Measurements from ENCODE around the gene TTC4.

GRCh38 chr1:54714881-54715492 lies 674 bp upstream of the TTC4 start:
- TF ChIP-seq, protein P1, sequence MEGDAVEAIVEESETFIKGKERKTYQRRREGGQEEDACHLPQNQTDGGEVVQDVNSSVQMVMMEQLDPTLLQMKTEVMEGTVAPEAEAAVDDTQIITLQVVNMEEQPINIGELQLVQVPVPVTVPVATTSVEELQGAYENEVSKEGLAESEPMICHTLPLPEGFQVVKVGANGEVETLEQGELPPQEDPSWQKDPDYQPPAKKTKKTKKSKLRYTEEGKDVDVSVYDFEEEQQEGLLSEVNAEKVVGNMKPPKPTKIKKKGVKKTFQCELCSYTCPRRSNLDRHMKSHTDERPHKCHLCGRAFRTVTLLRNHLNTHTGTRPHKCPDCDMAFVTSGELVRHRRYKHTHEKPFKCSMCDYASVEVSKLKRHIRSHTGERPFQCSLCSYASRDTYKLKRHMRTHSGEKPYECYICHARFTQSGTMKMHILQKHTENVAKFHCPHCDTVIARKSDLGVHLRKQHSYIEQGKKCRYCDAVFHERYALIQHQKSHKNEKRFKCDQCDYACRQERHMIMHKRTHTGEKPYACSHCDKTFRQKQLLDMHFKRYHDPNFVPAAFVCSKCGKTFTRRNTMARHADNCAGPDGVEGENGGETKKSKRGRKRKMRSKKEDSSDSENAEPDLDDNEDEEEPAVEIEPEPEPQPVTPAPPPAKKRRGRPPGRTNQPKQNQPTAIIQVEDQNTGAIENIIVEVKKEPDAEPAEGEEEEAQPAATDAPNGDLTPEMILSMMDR (IDR thresholded peaks at IDR 0.05), result no peak
- no peak for TF ChIP-seq POLR2A (IDR thresholded peaks at IDR 0.05)

Measured in heart left ventricle (tissue), 13 donors.